GM12878 (cell line): ENCODE results near the gene SSBP2.

ENCODE experiments used
- CTCF ChIP-seq, 3 experiments: IDR thresholded peaks in 2 of 3; conservative IDR thresholded peaks in 1 of 3; 2 replicates each; pipeline ENCODE4 v1.5.1; 2011; ENCODE audit warnings: low read depth in 3 of 3, low read length in 3 of 3, mild to moderate bottlenecking in 3 of 3, control low read depth in 2 of 3, moderate library complexity in 2 of 3, inconsistent platforms in 1 of 3, mixed read lengths in 1 of 3; ENCODE audit not compliant: control insufficient read depth in 2 of 3, insufficient read depth in 1 of 3; ENCODE audit errors: extremely low read depth in 1 of 3
- EZH2 ChIP-seq: IDR thresholded peaks from 2 replicates; pipeline ENCODE4 v1.6.1; 2012; ENCODE audit warnings: low read depth, mild to moderate bottlenecking, control low read depth, inconsistent platforms, low read length, borderline replicate concordance; ENCODE audit not compliant: control insufficient read depth
- POLR2AphosphoS5 ChIP-seq: IDR thresholded peaks from 2 replicates; pipeline ENCODE4 v1.6.1; 2011; ENCODE audit warnings: mild to moderate bottlenecking, low read length, inconsistent platforms

- TF ChIP-seq POLR2AphosphoS5 (no peak), EZH2 (no peak), CTCF (IDR thresholded peaks at IDR 0.05 in 2 of 3, conservative IDR thresholded peaks at IDR 0.05 in 1 of 3; ENCODE audit: control insufficient read depth in 2 of 3, extremely low read depth in 1 of 3, insufficient read depth in 1 of 3, low read depth in 3 of 3, low read length in 3 of 3) (no peak)
Observed at GRCh38 chr5:81522571-81522970, 228.3 kb downstream of the SSBP2 start.
